Muscle layer of duodenum (tissue), 2 donors: ENCODE results near the gene CELF4.

Source experiments
- H3K27ac ChIP-seq: one replicate; pipeline ENCODE4 v1.7.0; 2013; ENCODE audit warnings: mild to moderate bottlenecking, low read length
- H3K27me3 ChIP-seq: one replicate; pipeline ENCODE4 v1.7.0; 2013; ENCODE audit warnings: low read depth, mild to moderate bottlenecking, control low read depth, low read length
- H3K36me3 ChIP-seq, 2 donors: one replicate each; pipeline ENCODE4 v1.7.0; 2013; ENCODE audit warnings: low read length in 2 of 2, control low read depth in 1 of 2, mild to moderate bottlenecking in 1 of 2; ENCODE audit not compliant: insufficient read depth in 2 of 2, control insufficient read depth in 1 of 2
- H3K4me1 ChIP-seq, 2 donors: one replicate each; pipeline ENCODE4 v1.7.0; 2013; ENCODE audit warnings: low read length in 2 of 2, mild to moderate bottlenecking in 2 of 2, control low read depth in 1 of 2, moderate library complexity in 1 of 2; ENCODE audit not compliant: insufficient read depth in 2 of 2, control insufficient read depth in 1 of 2
- H3K4me3 ChIP-seq, 2 donors: one replicate each; pipeline ENCODE4 v1.7.0; 2013; ENCODE audit warnings: low read length in 2 of 2, low read depth in 1 of 2, mild to moderate bottlenecking in 1 of 2
- H3K9me3 ChIP-seq, 2 donors: one replicate each; pipeline ENCODE4 v1.7.0; 2013; ENCODE audit warnings: low read length in 2 of 2, control low read depth in 1 of 2, mild to moderate bottlenecking in 1 of 2; ENCODE audit not compliant: control insufficient read depth in 1 of 2
- donor health status: healthy.

Gene CELF4

DNA sequence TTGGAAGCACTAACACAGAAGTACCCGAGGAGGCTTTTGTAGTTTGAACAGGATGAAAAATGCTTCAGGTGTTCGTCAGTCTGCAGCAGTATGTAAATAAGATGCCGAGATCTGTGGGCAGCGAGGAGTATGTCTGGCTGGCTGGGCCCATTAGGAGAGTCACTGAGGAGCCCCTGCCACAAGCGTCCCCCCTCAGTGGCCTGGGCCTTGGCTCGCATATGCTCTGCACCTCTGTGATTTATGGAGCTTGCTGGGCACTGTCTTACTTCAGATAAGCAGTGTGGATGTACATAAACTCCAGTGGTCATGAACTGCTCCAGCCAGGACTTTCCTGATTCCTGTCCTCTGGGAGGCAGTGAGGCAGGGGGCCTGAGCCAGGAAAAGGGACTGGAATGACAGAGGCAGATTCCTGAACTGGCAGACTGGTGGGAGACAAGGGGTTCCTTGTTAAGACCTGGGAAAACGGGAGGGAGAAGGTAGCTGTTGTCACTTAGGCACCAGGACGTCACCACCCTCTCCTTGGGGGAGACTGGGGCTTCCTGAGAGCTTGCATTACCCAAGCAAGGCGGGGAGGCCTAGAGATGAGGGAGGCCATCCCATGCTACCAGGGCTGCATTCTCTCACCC is 46.0 kb downstream of the CELF4 start:
- Histone ChIP-seq H3K36me3 (no peaks in the 10 kb centered on the region), H3K27ac (no peak overlapping the region), H3K27me3 (peaks cover 14% of the 10 kb centered on the region), H3K9me3 (no peaks in the 10 kb centered on the region), H3K4me1 (no peaks in the 10 kb centered on the region), H3K4me3 (no peak overlapping the region)

DNA sequence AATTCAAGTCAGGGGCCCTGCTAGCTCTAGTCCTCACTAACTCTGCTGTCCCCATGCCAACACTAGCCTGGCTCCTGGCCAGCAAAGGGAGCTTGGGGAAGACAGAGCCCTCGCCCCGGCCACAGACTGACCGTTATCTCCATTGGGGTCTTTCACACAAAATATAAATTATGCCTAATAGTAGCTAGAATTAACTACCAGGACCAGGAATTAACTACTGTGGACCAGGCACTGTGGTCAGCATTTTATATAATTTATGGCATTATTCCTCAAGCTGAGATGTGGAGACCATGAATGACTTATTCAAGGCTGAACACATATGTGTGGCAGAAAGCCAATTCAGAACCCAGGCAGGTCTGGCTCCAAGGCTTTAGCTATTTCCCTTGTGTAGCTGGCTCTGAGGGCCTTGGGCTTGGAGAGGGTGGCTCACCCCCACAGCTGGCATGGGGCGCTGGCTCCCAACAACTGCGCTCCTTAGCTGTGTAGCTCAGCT is 49.2 kb downstream of the CELF4 start:
- no peaks in the 10 kb centered on the region for H3K36me3 ChIP-seq
- no peaks in the 10 kb centered on the region for H3K27me3 ChIP-seq
- H3K4me3 ChIP-seq, result no peak overlapping the region
- no peaks in the 10 kb centered on the region for H3K9me3 ChIP-seq
- no peaks in the 10 kb centered on the region for H3K4me1 ChIP-seq
- no peak overlapping the region for H3K27ac ChIP-seq

DNA sequence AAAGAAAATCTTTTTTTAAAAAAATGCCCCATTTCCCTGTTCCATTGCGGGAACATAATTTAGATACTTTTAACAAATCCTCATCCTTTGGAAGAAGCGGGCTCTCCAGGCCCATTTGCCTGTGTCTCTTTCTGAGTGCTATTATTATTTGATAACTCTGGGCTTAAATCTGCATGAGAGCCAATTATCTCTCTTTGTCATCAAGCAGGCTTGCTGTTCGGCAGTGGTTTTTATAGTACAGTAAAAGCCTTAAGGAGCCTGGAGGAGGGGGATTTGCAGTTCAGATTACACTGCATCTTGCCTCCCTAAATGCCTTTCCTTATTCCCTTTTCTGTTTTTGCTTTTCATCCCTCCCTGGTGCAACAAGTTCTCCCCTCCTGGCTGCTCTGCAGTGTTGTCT is 50.6 kb downstream of the CELF4 start:
- H3K4me1 ChIP-seq, result no peaks in the 10 kb centered on the region
- H3K4me3 ChIP-seq, result no peak overlapping the region
- peaks cover 0 to 3% of the 10 kb centered on the region in 2 donors for H3K9me3 ChIP-seq
- H3K36me3 ChIP-seq, result no peaks in the 10 kb centered on the region
- no peak overlapping the region for H3K27ac ChIP-seq
- no peaks in the 10 kb centered on the region for H3K27me3 ChIP-seq

DNA sequence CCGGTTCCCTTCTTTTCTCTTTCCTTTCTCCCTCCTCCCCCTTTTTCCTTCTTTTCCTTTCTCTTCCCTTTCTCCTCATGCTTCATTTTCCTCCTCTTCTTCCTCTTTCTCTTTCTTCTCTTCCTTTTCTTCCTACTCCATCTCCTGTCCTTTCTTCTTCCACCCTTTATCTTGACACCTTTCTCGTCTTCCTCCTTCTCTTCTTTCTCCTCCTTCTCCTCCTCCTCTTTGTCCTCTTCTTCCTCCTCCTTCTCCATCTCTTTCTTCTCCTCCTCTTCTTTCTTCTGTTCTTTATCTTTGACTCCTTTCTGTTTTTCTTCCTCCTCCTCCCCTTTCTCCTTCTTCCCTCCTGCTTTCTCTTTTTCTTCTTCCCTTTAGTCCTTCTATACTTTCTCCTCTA is 53.2 kb downstream of the CELF4 start:
- H3K4me1 ChIP-seq, result no peaks in the 10 kb centered on the region
- no peaks in the 10 kb centered on the region for H3K36me3 ChIP-seq
- no peak overlapping the region for H3K4me3 ChIP-seq
- H3K9me3 ChIP-seq, result peaks cover 0 to 6% of the 10 kb centered on the region in 2 donors
- no peak overlapping the region for H3K27ac ChIP-seq
- H3K27me3 ChIP-seq, result no peaks in the 10 kb centered on the region

DNA sequence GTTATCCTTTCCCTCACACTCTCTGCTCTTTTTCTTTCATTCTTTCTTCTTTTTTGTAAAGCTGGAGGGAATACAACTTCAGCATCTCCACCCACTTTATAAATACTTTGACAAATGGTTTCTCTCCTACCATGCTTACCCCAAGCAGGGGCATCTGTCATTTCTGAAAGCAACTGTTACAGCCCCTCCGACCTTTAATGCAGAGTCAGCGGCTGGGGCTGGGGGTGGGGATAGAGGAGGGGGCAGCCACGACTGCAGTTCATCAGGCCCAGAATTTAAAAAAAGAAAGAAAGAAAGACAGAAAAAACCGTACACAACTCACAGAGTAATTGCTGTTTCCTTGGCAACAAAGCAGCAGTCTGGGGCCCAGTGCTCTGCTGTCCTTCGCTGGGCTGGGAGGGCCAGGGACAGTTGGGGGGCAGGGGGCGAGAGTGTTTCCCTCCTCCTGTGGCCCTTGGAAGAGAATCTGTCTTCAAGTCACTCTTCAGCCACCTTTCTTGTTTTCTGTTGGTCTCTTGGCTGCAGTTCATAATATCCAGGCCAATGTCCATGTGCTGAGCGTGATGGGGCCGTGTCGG is 53.8 kb downstream of the CELF4 start:
- H3K4me3 ChIP-seq, result no peak overlapping the region
- H3K27me3 ChIP-seq, result no peaks in the 10 kb centered on the region
- no peaks in the 10 kb centered on the region for H3K4me1 ChIP-seq
- peaks cover 0 to 6% of the 10 kb centered on the region in 2 donors for H3K9me3 ChIP-seq
- H3K27ac ChIP-seq, result no peak overlapping the region
- no peaks in the 10 kb centered on the region for H3K36me3 ChIP-seq

DNA sequence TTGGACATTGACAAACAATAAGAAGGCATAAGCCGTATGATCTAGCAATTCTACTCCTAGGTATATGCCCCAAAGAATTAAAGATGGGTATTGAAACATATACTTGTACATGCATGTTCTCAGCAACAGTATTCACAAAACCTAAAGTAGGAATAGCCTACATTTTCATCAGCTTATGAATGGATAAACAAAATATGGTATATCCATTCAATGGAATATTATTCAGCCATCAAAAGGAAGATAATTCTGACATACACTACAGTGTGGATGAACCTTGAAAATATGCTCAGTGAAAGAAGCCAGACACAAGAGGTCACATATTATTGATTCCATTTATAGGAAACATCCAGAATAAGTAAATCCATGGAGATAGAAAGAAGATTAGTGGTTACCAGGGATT is 56.0 kb downstream of the CELF4 start:
- peaks cover 0 to 6% of the 10 kb centered on the region in 2 donors for H3K9me3 ChIP-seq
- no peaks in the 10 kb centered on the region for H3K36me3 ChIP-seq
- no peak overlapping the region for H3K27ac ChIP-seq
- no peaks in the 10 kb centered on the region for H3K27me3 ChIP-seq
- no peak overlapping the region for H3K4me3 ChIP-seq
- H3K4me1 ChIP-seq, result no peaks in the 10 kb centered on the region

DNA sequence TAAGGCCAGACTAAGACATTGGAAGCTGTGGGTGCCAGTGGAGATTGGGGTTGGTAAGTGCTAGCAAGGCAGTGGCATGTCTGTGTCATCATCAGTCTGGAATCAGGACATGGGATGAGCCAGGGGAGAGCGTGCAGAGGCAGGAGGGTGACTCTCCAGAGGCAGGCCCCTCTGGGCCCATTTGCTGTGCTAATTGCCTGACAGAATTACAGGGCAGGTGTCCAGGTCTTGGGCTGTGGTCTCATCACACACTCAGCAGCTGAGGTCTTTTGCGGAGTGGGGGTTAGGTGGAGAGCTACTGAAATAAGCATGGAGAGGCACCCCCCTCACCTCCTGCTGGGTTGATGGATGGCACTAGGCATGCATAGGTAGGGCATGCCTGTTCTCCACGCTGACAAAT is 57.4 kb downstream of the CELF4 start:
- Histone ChIP-seq H3K36me3 (no peaks in the 10 kb centered on the region), H3K4me1 (no peaks in the 10 kb centered on the region), H3K27ac (no peak overlapping the region), H3K27me3 (no peaks in the 10 kb centered on the region), H3K4me3 (no peak overlapping the region), H3K9me3 (peaks cover 0 to 6% of the 10 kb centered on the region in 2 donors)

DNA sequence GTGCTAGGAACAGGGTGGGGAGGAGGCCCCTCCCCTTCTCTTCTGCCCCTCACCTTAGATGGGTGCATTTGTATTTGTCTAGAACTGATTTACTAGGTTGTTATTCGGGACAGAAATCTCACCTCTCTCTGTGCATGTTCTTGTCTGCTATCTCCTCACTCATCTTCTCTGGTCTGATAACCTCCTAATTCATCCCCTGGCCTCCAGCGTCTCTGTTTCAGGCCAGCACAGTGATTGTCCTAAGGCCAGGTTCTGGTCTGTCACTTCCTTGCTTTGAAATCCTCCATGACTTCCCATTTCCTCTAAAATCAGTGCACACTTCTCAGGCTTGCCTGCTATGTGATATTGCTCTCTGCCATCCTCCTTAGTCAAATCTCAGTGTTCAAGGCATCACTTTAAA is 58.4 kb downstream of the CELF4 start:
- H3K36me3 ChIP-seq, result no peaks in the 10 kb centered on the region
- no peak overlapping the region for H3K27ac ChIP-seq
- H3K9me3 ChIP-seq, result peaks cover 0 to 6% of the 10 kb centered on the region in 2 donors
- H3K27me3 ChIP-seq, result no peaks in the 10 kb centered on the region
- H3K4me1 ChIP-seq, result no peaks in the 10 kb centered on the region
- H3K4me3 ChIP-seq, result no peak overlapping the region

DNA sequence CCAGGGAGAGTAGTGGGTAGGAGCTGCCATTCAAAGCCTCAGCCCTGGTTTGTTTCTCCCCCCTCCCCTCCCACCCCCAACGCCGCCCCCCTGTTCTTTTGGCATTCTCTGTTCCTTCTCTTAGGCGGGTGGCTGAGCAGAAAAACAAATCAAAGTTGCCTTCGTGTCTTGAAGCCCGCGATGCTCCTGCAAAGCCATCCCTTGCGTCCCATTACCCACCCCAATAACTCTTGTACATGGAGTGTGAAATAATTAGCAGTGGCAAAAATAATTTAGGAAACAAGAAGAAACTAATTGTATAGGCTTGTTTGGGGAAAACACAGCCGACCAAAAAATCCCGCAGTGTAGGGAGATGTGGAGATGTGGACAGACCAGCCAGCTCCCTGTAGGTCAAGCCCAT is 59.6 kb downstream of the CELF4 start:
- Histone ChIP-seq H3K4me1 (no peaks in the 10 kb centered on the region), H3K36me3 (no peaks in the 10 kb centered on the region), H3K4me3 (no peak overlapping the region), H3K27me3 (no peaks in the 10 kb centered on the region), H3K9me3 (peaks cover 0 to 6% of the 10 kb centered on the region in 2 donors), H3K27ac (no peak overlapping the region)

DNA sequence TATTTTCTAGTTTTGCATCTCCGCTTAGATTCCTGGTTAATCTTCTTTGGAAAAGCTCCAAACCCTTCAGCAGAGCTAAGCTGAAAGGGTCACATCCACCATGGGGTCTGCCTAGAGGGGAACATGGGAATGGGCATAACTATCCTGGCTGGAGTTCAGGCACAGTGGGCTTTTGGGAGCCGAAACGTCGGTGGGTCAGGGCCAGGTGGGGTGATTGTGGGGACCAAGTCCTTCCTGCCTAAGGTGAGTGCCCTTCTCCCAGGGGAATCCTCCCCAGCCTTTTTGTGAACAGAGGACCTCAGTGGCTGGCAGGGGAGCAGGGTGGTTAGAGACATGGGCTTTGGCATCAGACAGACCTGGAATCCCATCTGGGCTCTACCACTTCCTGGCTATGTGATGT is 60.3 kb downstream of the CELF4 start:
- H3K4me3 ChIP-seq, result no peak overlapping the region
- H3K36me3 ChIP-seq, result no peaks in the 10 kb centered on the region
- no peaks in the 10 kb centered on the region for H3K27me3 ChIP-seq

DNA sequence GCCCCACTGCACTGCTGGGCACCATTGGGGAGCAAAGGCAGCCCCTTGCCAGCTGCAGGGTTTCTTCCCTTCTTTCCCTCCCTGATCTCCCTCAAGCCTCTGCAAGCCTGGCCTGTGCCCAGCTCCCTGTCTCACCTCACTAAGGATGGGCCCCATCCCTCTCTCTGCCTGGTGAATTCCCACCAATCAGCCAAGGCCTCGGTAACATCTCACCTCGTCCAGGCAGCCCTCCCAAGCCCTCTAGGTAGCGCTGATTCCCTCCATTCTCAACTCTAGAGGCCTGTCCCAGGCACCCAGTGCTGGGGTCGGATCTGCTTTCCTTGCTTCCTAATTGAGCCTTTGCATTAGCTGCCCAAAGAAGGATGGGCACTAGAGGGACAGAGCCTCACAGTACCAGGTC is 63.0 kb downstream of the CELF4 start:
- Histone ChIP-seq H3K27me3 (no peaks in the 10 kb centered on the region), H3K4me1 (no peaks in the 10 kb centered on the region), H3K27ac (no peak overlapping the region), H3K9me3 (no peaks in the 10 kb centered on the region), H3K36me3 (no peaks in the 10 kb centered on the region), H3K4me3 (no peak overlapping the region)

More for the DNA sequence above, 60.3 kb downstream of the CELF4 start:
- Histone ChIP-seq H3K4me1 (no peaks in the 10 kb centered on the region), H3K9me3 (peaks cover 0 to 6% of the 10 kb centered on the region in 2 donors), H3K27ac (no peak overlapping the region)

DNA sequence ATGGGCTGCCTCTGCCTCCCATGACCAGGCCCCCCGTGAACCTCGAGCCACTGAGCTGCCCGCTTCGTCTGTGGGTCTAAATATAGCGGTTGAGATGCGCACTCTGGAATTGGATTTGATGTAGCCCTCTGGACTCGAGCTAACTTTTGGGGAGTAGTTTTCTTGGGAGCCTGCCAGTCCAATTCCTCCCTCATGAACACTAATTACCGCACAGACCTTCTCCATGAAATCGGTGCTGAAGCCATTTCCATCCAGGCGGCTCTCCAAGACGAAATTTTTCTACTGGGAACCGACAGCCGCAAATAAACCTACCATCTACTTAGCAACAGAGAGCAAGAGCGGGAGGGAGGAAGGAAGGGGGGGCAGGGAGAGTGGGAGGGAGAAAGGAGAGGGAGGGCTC is 63.6 kb downstream of the CELF4 start:
- H3K27ac ChIP-seq, result no peak overlapping the region
- H3K4me1 ChIP-seq, result no peaks in the 10 kb centered on the region
- H3K4me3 ChIP-seq, result no peak overlapping the region
- no peaks in the 10 kb centered on the region for H3K36me3 ChIP-seq
- no peaks in the 10 kb centered on the region for H3K9me3 ChIP-seq
- H3K27me3 ChIP-seq, result no peaks in the 10 kb centered on the region
